Islet of Langerhans (tissue), 1 donor: ENCODE results near the gene PLIN5.

ENCODE experiments used
- FAIRE-seq: peaks from one replicate; lab custom pipeline; 2011; peaks lifted over from hg19 to GRCh38; lab: Jason Lieb, UNC

The PLIN5 gene

GRCh38 chr19:4504891-4505569 is 30.0 kb downstream of the PLIN5 start:
- FAIRE-seq: no peak

- no peak for FAIRE-seq
Observed at GRCh38 chr19:4504297-4504701, 30.7 kb downstream of the PLIN5 start.

GRCh38 chr19:4503825-4504170 is 31.2 kb downstream of the PLIN5 start:
- FAIRE-seq: no peak

- no peak for FAIRE-seq
Observed at GRCh38 chr19:4503132-4503824, 31.7 kb downstream of the PLIN5 start.

- no peak for FAIRE-seq
Observed at GRCh38 chr19:4502282-4503131, 32.5 kb downstream of the PLIN5 start.

GRCh38 chr19:4501691-4502090 is 33.3 kb downstream of the PLIN5 start:
- FAIRE-seq: no peak

GRCh38 chr19:4500841-4501591 is 34.0 kb downstream of the PLIN5 start:
- FAIRE-seq: no peak

GRCh38 chr19:4499855-4500254 is 35.2 kb downstream of the PLIN5 start:
- FAIRE-seq: no peak

GRCh38 chr19:4499318-4499717 is 35.7 kb downstream of the PLIN5 start:
- no peak for FAIRE-seq

- no peak for FAIRE-seq
Observed at GRCh38 chr19:4498694-4499093, 36.3 kb downstream of the PLIN5 start.

GRCh38 chr19:4497770-4498389 is 37.1 kb downstream of the PLIN5 start:
- FAIRE-seq: no peak

- FAIRE-seq: no peak
Observed at GRCh38 chr19:4496304-4496703, 38.7 kb downstream of the PLIN5 start.

- FAIRE-seq: no peak
Observed at GRCh38 chr19:4495471-4495870, 39.6 kb downstream of the PLIN5 start.

GRCh38 chr19:4494691-4495064 is 40.3 kb downstream of the PLIN5 start:
- FAIRE-seq: no peak

GRCh38 chr19:4493929-4494690 is 40.9 kb downstream of the PLIN5 start:
- FAIRE-seq: no peak

- FAIRE-seq: no peak
Observed at GRCh38 chr19:4493104-4493928, 41.7 kb downstream of the PLIN5 start.

GRCh38 chr19:4492337-4493103 is 42.5 kb downstream of the PLIN5 start:
- no peak for FAIRE-seq

- FAIRE-seq: no peak
Observed at GRCh38 chr19:4491446-4491845, 43.6 kb downstream of the PLIN5 start.

- FAIRE-seq: no peak
Observed at GRCh38 chr19:4488496-4488895, 46.5 kb downstream of the PLIN5 start.

GRCh38 chr19:4487572-4487971 is 47.5 kb downstream of the PLIN5 start:
- no peak for FAIRE-seq
